ENCODE data around the gene CAMK2G.

The CAMK2G gene

DNA sequence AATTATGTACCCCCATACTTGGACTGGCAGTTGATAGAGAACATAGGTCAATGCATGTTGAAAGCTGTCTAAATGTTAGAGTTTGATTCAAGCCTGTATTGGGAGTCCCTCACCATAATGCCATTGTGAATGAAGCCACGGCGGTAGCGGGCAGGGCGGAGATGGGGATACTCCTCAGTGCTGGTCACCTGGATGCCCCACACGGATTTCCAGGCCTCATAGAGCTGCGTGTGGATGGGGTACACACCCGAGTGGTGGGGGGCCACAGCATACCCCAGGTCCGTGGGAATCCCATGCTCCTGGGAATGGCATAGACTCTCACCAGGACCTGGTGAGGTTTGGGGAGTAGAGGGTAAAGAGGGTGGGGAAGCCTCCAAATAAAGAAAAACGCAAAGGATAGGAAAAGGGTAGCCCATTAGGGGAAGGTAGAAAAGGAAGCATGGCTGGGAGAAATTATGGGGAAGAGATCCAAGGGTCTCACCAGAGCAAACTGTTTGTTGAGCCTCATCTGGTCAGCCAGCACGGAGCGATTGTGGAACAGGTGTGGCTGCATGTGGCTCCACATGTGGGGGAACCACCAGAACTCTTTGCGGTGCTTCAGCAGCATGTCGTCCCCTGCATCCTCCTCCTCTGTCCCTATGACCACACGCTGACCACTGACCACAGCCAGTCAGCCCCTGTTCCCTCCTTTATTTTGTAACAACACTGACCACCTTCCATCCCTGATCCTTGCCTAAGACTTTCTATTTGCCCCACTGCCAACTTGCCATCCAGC, 68.0 kb downstream of the CAMK2G start:
- DNase-seq (ENCODE audit: low read depth), result no peak
- TF ChIP-seq, protein P1, sequence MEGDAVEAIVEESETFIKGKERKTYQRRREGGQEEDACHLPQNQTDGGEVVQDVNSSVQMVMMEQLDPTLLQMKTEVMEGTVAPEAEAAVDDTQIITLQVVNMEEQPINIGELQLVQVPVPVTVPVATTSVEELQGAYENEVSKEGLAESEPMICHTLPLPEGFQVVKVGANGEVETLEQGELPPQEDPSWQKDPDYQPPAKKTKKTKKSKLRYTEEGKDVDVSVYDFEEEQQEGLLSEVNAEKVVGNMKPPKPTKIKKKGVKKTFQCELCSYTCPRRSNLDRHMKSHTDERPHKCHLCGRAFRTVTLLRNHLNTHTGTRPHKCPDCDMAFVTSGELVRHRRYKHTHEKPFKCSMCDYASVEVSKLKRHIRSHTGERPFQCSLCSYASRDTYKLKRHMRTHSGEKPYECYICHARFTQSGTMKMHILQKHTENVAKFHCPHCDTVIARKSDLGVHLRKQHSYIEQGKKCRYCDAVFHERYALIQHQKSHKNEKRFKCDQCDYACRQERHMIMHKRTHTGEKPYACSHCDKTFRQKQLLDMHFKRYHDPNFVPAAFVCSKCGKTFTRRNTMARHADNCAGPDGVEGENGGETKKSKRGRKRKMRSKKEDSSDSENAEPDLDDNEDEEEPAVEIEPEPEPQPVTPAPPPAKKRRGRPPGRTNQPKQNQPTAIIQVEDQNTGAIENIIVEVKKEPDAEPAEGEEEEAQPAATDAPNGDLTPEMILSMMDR (IDR thresholded peaks at IDR 0.05; ENCODE audit: insufficient read depth, low read depth, low read length, missing control alignments), result no peak
- H3K4me3 ChIP-seq (ENCODE audit: low read depth, low read length), result no peak overlapping the region

DNA sequence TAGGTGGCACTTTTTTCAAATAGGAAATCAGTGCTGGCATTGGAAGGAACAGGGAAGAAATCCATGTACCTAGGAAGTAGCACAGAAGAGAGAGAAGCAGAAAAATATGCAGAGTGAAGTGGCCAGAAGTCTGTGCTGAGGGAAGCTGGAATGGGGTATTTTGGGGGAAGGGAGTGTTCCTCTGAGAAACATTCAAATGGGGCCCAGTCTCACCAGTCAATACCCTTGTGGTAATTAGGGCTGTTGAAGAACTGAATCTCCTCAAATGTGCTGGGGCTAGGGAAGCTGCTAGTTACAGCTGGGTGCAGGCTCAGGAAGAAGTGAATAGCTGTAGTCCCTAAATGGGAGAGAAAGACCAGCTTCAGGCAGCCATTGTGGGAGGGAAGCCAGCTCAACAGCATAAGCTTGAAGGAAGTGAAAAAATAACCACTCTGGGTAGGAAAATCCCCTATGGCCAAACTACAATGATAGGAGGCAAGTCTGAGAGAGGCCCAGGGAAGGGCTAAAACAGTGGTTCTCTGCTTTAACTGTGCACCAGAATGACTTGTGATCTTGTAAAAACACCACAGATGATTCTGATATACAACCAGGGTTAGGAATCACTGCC, 70.6 kb downstream of the CAMK2G start:
- DNase-seq (ENCODE audit: low read depth), result peak; percentile 80
- H3K4me3 ChIP-seq (ENCODE audit: low read depth, low read length), result no peak overlapping the region
- TF ChIP-seq, protein P1 (IDR thresholded peaks at IDR 0.05; ENCODE audit: insufficient read depth, low read depth, low read length, missing control alignments), result no peak

DNA sequence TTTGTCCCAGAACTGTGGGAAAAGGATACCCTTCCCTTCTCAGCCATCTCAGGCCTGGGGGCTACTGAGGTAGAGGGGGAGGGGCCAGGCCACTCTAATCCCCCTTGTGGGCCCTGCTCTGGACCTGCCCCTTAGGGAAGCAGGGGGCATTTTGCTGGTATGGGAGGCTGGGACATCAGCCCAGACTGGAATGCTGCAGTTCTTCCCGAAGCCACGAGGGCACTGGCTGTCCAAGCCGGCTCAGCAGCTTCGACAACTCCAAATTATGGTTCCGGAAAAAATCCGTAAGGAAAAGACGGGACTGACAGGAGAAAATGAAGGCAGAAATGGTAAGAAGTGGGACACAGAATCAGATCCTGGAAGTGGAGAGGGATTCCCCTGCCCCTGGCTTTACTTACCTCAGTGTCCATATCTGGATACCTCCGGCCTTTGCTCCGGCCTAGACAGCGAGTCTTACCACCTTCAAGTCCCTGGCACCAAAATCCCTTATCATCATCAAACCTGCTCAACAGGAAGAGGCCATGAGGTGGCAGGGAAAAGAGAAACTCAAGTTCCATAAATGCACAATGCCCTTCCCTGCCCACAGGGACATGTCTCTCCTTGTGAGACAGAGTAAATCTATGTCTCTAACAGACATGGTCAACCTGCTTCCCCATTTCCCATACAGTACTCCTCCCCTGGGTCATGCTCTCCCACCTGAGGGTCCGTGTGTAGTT, 71.9 kb downstream of the CAMK2G start:
- TF ChIP-seq, protein P1 (IDR thresholded peaks at IDR 0.05; ENCODE audit: insufficient read depth, low read depth, low read length, missing control alignments), result no peak
- DNase-seq (ENCODE audit: low read depth), result no peak
- H3K4me3 ChIP-seq (ENCODE audit: low read depth, low read length), result no peak overlapping the region

DNA sequence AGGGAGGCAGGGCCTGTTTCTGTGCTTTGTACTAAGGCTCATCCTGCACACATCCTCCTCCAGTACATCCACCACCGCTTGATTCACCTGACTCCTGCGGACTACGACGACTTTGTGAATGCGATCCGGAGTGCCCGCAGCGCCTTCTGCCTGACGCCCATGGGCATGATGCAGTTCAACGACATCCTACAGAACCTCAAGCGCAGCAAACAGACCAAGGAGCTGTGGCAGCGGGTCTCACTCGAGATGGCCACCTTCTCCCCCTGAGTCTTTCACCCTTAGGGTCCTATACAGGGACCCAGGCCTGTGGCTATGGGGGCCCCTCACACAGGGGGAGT, 73.1 kb downstream of the CAMK2G start:
- TF ChIP-seq, protein P1 (IDR thresholded peaks at IDR 0.05; ENCODE audit: insufficient read depth, low read depth, low read length, missing control alignments), result no peak
- no peak for DNase-seq (ENCODE audit: low read depth)

DNA sequence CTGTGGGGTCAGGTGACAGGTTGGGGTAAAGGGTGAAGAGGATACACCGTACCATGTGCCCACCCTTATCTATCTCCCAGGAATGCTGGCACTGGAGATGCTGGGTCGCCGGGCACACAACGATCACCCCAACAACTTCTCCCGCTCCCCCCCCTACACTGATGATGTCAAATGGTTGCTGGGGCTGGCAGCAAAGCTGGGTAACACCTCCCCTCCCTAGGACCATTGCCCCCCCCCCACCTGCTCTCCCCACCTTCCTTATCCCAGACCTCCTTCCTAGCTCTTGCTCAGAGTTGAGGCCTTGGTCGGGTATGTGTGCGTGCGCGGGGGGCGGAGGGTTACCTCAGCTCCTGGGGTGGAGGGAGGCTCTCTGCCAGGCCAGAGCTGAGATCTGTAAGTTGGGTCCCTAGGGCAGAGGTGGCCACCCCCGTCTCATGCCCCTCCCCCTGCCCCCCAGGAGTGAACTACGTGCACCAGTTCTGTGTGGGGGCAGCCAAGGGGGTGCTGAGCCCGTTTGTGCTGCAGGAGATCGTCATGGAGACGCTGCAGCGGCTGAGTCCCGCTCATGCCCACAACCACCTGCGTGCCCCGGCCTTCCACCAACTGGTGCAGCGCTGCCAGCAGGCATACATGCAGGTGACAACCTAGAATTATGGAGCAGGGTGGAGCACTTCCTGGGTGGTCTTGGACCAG, 73.6 kb downstream of the CAMK2G start:
- TF ChIP-seq, protein P1 (IDR thresholded peaks at IDR 0.05; ENCODE audit: insufficient read depth, low read depth, low read length, missing control alignments), result no peak
- DNase-seq (ENCODE audit: low read depth), result no peak

More for the DNA sequence above, 73.1 kb downstream of the CAMK2G start:
- H3K4me3 ChIP-seq (ENCODE audit: low read depth, low read length), result no peak overlapping the region

DNA sequence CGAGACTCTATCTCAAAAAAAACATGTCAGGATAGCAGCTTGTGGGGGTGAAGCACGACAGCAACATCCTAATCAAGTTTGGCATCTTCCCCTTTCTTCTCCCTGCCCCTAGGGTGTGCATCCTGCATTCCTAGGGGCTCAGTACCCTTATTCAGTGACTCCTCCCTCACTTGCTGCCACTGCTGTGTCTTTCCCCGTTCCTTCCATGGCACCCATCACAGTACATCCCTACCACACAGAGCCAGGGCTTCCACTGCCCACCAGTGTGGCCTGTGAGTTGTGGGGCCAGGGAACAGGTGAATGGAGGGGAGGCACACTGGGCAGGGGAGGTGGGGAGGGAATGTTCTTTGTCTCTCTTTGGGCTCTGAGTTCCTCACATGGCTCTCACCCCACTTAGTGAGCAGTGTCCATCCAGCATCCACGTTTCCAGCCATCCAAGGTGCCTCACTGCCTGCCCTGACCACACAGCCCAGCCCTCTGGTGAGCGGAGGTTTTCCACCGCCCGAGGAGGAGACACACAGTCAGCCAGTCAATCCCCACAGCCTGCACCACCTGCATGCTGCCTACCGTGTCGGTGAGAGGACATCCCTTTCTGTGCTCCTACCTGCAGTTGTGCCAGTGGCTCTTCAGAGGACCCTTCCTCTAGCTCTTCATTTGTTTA, 74.3 kb downstream of the CAMK2G start:
- TF ChIP-seq, protein P1 (IDR thresholded peaks at IDR 0.05; ENCODE audit: insufficient read depth, low read depth, low read length, missing control alignments), result no peak
- no peak overlapping the region for H3K4me3 ChIP-seq (ENCODE audit: low read depth, low read length)
- DNase-seq (ENCODE audit: low read depth), result no peak

More for the DNA sequence above, 73.6 kb downstream of the CAMK2G start:
- no peak overlapping the region for H3K4me3 ChIP-seq (ENCODE audit: low read depth, low read length)

All from GM12865 (cell line).